Ammon's horn (tissue), 1 donor: ENCODE data around the gene KHK.

Experiments used
- DNase-seq: peaks from one replicate; pipeline ENCODE4 v3.0.0-alpha.2; 2016; ENCODE audit warnings: low spot score

KHK gene

GRCh38 chr2:27086724-27087593 is at the start of gene KHK:
Gene KHK, plus strand, starts transcription at chr2:27086772. Its CDS starts 488 bp downstream, at chr2:27087260.
- DNase-seq = no peak

- no peak for DNase-seq
These were observed 48.6 kb upstream of the KHK start for GRCh38 chr2:27038012-27038411.

GRCh38 chr2:27038631-27039339 is 47.8 kb upstream of the KHK start:
- DNase-seq = no peak

DNA sequence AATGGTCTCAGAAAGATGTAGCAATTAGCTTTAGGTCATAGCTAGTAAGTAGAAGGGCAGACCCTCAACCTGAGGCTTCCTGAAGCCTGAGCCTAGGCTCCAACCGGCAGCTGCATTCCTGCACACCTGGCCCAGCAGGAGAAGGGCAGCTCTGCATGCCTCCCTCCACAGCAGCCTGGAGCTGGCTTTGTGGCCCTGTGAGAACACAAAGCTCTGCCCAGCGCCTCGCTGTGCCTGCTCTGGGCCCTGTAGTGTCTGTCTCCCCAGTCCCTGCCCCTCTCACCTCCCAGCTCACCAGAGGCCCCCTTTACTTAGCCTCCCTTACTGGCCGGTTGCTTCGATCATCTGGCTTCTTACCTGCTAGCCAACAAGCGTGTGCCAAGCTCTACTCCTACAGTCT is 47.1 kb upstream of the KHK start:
- DNase-seq = no peak

- DNase-seq = no peak
These were observed 46.7 kb upstream of the KHK start for GRCh38 chr2:27039871-27040270.

DNA sequence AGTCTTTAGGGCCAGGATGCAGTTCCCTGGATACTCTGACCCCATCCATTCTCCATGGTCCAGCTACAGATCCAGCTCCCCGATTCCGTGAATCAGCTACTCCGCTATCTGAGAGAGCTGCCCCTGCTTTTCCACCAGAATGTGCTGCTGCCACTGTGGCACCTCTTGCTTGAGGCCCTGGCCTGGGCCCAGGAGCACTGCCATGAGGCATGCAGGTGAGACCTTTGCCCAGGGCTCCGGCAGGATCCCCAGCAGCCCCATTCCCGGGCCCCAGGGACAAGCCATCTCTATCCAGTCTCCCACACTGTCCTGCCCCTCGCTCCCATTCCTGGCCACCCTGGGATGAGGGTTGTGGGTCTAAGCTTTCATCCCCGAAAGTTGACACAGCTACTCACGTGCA is 46.3 kb upstream of the KHK start:
- DNase-seq = no peak

DNA sequence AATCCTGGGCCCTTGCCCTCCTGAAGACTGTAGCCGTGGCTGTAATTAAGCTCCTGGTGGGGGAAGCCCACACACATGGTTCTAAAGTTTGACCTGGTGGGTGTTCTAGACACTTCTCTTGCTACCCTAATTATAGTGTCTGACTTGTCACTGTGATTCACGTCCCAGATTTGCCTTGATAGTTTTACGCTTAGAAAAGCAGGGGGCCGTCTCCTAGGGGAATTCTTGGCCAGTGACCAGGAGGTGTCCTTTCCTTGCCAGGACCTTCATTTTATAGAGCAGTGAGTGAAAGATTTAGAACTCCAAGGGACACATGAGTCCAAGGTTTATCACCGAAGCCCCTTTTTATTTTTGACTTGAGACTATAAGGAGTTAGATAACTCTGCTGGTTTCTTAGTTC is 44.8 kb upstream of the KHK start:
- DNase-seq = no peak

- DNase-seq = no peak
These were observed 44.4 kb upstream of the KHK start for GRCh38 chr2:27042159-27042661.

DNA sequence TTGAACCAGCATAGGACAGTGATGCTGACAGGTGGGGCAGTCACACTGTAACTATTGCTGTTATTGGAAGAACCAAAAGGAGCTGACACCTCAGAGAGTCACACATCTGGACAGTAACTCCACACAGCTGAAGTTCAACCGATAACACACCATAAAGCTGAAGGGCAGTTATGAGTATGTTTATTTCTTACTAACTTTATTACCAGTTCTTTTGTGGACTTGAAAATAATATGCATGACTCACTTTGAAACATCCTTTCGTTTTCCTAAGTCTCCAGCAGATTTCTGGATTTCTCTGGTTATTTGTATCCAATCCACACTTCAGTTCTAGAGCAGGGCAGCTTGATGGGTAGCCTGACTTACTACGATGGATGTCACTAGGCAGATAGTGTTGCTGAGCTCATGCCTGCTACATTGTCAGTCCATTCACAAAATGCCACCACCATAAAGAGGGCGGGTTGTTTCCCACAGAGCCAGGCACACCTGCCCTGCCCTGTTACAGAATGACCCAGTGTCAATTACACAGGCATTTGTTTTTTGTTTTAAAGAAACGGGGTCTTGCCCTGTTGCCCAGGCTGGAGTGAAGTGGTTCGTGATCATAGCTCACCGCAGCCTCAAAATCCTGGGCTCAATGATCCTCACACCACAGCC is 43.5 kb upstream of the KHK start:
- DNase-seq = no peak

DNA sequence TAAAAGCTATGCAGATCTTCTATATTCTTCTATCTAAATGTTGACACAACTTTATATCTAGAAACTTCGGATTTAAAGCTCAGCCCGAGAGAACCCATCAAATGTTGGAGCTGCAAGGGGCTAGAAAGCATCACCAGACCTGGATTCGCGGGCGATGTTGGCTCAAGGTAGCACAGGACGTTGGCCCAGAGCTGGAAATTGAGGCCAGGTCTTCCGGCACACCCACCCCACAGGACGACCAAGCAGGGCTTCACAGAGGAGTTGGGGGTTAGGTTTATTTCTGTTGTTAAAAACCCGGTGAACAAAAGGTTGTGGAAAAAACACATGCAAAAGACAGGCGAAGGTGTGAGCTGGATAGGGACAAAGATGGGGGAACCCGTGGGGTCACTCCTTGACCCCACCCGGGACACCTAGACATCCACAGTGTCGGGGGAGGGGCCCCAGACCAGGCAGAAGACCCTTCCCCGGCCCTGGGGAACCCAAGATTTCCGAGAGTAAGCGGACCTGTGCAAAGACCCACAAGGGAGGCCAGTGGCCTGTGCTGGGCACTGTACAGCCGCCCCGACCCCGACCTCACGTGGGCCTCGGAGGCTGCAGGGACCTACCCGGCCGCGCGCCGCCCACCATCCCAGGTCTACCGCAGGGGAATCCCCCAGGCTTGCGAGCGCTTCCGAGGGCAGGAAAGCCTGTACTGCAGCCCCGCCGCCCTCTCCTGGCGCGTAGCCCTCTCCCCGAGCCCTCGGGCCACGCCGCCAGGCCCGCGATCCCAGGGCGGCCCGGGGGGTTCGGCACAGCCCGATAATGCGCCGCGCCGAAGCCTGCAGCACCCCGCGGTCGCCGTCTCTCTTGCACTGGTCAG is 36.9 kb upstream of the KHK start:
- DNase-seq = no peak

DNA sequence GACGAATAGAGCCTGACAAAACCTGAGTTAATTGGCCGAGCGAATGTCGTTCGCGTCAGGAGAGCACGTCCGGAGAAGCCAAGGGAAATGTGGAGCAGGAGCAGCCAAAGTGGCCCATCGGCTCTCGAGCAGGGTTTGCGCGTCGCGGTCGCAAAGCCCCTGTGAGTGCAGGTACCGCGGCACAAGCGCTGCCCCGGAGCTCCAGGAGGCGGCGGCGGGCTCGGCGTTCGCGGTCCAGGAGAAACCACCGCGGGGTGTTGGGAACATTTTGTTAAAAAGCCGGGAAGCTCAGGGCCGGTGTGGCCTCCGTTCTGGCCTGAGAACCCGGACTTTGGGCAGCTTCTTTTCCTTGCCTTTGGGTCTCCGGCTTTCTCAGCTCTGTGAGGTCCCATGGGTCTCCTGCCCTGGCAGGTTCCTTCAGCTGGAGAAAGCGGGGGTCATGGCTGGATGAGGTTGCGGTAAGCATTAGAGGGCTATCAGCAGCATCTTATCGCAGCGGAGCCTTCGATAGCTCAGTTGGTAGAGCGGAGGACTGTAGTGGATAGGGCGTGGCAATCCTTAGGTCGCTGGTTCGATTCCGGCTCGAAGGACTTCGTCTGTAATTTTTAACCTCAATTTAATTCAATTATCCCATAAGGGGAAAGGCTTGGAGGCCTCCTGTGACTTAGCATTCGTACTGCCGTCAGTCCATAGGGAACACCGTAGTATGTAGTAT is 36.1 kb upstream of the KHK start:
- DNase-seq = peak; percentile 97

DNA sequence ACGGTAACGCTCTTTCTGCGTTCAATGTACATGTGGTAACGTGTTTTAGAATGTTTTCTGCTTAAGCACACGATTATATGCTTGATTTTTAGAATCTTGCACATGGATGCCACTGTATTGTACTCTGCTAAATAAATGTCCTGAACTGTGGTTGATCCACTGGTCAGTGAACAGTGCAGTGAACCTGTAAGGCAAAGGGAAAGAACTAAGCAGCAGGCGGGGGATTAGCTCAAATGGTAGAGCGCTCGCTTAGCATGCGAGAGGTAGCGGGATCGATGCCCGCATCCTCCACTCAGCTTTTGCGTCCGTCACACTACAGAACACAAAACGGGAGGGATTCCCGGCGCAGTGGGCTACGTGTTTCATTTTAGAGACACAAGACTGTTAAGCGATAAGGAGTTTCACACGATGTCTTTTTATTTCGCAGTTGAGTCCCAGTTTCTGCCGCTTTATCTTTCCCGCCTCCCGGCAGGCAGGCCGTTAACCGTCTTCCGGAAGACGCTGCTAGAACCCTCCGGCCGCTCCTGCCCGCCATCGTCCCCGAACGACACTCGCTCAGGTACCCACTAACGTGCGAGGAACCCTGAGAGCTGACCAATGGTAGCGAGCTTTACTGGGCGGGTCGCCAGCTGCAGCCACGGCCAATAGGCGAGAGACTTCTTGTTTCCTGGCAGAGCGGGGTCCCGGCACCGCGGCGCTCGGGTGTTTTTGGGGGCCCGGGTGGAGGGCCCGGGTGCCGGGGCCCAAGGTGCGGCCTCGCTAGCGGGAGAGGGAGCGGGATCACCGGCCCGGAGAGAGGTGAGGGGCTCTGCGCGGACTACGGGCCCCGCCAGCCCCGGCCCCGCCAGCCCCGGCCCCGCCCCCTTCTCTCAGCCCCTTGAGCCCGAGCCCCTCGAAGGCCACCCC is 35.3 kb upstream of the KHK start, which contains the start of gene AGBL5:
Gene AGBL5, plus strand, starts transcription at position 673 of the 906 bp plus-strand sequence. CDS start 1,291 bp downstream, outside the sequence.
- DNase-seq = peak; percentile 94

DNA sequence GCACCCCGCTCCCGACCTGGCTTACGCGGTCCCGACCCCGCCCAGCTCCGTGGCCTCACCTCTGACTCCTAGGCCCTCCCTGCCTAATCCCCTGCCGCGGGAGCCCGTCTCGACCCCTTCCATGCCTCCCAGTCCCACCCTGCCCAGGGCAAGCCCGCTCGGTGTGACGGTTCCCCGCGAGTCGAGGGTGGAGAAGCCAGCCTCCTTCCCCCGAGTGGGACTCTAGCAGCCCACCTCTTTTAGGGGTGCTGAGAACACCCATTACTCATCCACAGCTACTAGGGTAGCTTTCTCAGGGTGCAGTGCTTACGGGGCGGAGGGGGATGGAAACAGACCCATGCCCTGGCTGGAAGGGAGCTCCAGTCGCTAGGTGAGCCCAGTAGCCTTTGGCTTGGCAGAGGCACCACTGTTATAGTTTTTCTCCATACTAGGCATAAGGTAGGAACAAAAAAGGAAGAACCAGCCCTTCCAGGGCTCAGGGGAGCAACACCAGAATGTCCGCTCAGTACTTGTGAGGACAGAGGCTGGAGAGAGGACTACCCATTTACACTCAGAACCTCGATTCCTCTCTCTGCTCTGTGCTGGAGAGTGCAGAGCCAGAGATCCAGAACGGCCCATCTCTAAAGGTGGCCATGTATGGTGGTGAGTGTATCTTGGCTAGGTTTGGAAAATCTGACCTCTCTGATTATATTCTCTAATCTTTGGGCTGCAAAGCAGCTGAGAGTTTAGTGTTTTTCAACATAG is 34.5 kb upstream of the KHK start:
- DNase-seq = peak; percentile 40

GRCh38 chr2:27053321-27053720 is 33.3 kb upstream of the KHK start:
- DNase-seq = no peak

DNA sequence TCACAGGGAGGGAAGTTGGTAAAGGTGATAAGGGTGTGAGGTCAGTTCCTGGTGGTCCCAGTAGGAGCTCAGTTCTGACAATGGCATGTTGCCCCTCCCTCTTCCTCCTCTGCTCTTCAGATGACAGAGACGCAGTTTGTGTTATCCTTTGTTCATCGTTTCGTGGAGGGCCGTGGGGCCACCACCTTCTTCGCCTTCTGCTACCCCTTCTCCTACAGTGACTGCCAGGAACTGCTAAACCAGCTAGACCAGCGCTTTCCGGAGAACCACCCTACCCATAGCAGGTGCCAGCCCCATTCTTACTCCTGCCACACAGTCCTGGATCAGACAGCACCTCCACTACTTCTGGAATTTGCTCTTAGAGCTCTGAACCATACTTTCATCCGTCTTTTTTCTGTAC is 32.8 kb upstream of the KHK start:
- no peak for DNase-seq

DNA sequence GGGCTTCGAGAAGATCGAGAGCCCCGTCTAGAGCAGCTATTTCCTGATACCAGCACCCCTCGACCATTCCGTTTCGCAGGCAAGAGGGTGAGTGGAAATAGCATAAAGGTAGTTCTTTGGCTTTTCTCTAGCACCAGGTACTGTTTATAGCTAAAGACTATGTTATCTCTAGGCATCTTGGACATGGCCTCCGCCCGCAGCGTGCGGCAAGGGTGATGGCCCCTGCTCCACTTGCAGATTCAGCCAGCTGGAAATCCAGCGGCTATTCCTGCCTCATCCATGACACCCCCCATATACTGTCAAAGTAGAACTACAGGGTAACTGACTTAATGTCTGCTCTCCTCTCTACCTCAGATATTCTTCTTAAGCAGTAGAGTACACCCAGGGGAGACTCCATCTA is 31.9 kb upstream of the KHK start:
- no peak for DNase-seq

GRCh38 chr2:27057184-27057583 is 29.4 kb upstream of the KHK start:
- DNase-seq = no peak

DNA sequence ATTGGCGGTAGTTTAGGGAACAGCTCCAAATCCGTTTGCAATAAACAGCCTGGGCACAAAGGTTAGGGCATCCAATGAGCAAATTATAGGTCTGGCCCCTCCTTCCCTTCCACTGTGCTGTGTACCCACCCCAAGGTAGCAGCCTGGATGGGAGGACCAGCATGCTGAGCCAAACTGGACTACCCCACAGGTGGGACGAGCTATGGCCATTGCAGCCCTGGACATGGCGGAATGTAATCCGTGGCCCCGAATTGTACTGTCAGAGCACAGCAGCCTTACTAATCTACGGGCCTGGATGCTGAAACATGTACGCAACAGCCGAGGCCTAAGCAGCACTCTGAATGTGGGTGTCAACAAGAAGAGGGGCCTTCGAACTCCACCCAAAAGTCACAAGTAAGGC is 28.4 kb upstream of the KHK start:
- no peak for DNase-seq

DNA sequence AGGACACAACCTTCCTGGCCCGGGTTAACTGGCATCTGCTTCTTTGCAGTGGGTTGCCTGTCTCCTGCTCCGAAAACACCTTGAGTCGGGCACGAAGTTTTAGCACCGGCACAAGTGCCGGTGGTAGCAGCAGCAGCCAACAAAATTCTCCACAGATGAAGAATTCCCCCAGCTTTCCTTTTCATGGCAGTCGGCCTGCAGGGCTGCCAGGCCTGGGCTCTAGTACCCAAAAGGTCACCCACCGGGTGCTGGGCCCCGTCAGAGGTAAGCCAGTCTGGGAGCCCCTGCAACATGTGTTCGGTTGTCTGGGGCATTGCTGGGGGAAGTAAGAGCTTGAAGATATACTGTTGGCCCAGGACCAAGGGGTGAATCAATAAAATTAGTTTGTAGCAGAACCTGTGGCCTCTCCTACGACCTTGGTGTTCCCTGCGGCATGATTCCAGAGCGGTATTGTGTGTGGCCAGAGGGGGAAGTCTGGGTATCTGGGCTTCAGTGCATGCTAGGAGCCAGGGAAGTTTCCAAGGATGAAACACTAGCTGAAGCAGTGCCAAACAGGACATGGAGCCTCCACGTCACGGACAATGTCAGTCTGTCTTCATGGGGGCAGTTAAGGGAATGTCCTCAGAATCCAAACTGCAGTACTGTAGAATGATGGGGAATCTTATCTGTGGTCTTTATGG is 27.3 kb upstream of the KHK start:
- no peak for DNase-seq
